GM12875 (cell line): ENCODE data around the gene TMEM219.

Experiments
- H3K4me3 ChIP-seq: one replicate; pipeline ENCODE4 v1.5.1; 2011; ENCODE audit warnings: low read depth, low read length, control low read depth
- CTCF ChIP-seq: IDR thresholded peaks from 2 replicates; pipeline ENCODE4 v1.5.1; 2011; ENCODE audit warnings: low read depth, mild to moderate bottlenecking, control low read depth, inconsistent platforms, low read length, moderate library complexity, borderline replicate concordance; ENCODE audit not compliant: insufficient read depth

The TMEM219 gene

GRCh38 chr16:29983420-29984136 lies 21.7 kb downstream of the TMEM219 start:
- H3K4me3 ChIP-seq, result no peak overlapping the region
- no peak for TF ChIP-seq CTCF

- no peak for TF ChIP-seq CTCF
- H3K4me3 ChIP-seq, result no peak overlapping the region
These were observed 22.4 kb downstream of the TMEM219 start for GRCh38 chr16:29984137-29984763.

GRCh38 chr16:29984764-29985147 lies 22.9 kb downstream of the TMEM219 start:
- no peak overlapping the region for H3K4me3 ChIP-seq
- no peak for TF ChIP-seq CTCF

GRCh38 chr16:29985271-29985811 lies 23.5 kb downstream of the TMEM219 start:
- H3K4me3 ChIP-seq, result no peak overlapping the region
- no peak for TF ChIP-seq CTCF

- TF ChIP-seq CTCF, result no peak
- no peak overlapping the region for H3K4me3 ChIP-seq
These were observed 24.4 kb downstream of the TMEM219 start for GRCh38 chr16:29986231-29986630.

GRCh38 chr16:29986931-29987330 lies 25.1 kb downstream of the TMEM219 start:
- H3K4me3 ChIP-seq, result no peak overlapping the region
- TF ChIP-seq CTCF, result no peak
